ENCODE results near the gene CLRN2. TPM values are rescaled to one million over a fixed set of nuclear protein-coding genes. Genes with fewer than 3 reads are reported as not detected.
"Not testable (repeated sequence)": the region's sequence is repeated elsewhere in the genome, so short reads cannot be mapped to it uniquely, and the experiment has no call there.

Gene CLRN2
- total RNA-seq, 1 donor from 2014 or later: not detected

DNA sequence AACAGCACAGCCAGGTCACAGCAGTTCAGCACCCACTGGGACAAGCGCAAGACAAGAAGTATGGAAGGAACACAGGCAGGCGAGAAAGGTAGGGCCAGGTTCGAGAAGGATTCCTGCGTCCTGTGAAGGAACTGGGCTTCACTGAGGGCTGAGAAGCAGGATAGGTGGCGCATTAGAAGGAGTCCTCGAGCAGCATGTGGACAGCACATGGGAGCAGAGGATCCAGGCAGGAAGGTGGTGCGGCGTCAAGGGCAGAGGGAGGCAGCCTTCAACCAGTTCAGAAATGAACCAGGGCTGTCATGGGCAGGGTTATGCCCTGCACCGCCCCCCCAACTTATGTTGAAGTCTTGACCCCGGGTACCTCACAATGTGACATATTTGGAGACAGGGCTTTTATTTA, 31.3 kb downstream of the CLRN2 start:
- DNase-seq: no peak

- no peak for DNase-seq
Observed at GRCh38 chr4:17546678-17547077, 31.7 kb downstream of the CLRN2 start.

GRCh38 chr4:17550549-17550948, 35.6 kb downstream of the CLRN2 start:
- no peak for DNase-seq

DNA sequence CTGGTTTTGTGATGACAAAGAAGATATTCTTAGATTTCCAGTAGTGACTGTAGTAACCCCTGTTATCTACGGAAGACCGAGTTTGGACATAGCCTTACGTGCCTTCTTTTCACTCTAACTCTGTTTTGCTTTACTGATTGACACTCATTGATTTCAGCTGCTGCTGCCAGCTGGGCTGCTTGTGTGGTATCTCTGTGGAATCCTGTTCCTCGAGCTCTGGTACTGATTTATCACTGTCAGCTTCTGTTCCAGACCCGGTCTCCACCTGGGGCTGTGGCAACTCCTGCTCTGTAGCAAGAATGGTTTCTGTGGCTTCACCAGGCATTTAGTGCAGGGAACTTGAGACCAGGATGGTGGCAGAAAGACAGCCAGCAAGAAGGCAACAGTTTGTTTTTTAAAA, 37.5 kb downstream of the CLRN2 start:
- DNase-seq: no peak

GRCh38 chr4:17554568-17554967, 39.6 kb downstream of the CLRN2 start:
- DNase-seq: no peak

DNA sequence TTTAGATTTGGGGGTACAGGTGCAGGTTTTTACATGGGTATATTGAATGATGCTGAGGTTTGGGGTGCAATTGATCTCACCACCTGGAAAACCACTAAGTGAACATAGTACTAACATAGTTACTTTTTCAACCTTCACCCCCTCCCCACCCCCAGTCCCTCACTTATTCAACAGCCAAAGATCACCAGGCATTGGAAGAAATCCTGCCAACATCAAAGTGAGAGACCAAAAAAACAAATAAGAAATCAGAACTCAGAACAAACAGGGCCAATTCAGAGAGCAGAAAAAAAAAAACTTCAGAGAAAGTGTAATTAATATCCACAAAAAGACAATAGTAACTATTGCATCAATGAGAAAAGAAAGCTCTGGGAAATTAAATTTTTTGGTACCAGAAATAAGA, 41.5 kb downstream of the CLRN2 start:
- no peak for DNase-seq

GRCh38 chr4:17557880-17558279, 42.9 kb downstream of the CLRN2 start:
- DNase-seq: no peak

GRCh38 chr4:17558941-17559708, 44.2 kb downstream of the CLRN2 start:
- DNase-seq: no peak

- DNase-seq: no peak
Observed at GRCh38 chr4:17559709-17560048, 44.7 kb downstream of the CLRN2 start.

DNA sequence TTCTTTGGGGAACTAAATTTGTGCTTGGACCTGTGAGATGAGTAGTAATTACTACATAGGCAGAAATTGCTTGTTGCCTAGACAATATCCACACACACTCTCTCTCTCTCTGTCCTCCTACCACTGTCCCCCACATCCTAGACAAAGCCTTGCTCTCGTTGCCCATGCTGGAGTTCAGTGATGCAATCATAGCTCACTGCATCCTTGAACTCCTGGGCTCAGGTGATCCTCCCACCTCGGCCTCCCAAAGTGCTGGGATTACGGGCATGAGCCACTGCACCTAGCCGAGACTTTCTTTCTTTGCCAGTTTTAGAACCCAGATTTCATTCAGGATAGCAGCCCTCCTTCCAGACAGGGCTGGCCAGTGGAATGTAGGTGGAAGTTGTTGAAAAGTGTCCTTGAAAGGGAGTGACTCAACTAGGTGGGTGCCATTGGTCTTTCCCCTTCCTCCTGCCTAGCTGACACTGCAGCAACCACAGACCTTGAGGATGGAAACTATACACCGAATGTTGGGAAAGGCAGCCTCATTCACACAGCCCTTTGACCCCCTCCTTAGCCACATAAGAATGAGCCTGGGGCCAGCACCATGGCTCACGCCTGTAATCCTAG, 45.2 kb downstream of the CLRN2 start:
- DNase-seq: no peak

GRCh38 chr4:17561195-17561909, 46.4 kb downstream of the CLRN2 start:
- peak; percentile 44 for DNase-seq

DNA sequence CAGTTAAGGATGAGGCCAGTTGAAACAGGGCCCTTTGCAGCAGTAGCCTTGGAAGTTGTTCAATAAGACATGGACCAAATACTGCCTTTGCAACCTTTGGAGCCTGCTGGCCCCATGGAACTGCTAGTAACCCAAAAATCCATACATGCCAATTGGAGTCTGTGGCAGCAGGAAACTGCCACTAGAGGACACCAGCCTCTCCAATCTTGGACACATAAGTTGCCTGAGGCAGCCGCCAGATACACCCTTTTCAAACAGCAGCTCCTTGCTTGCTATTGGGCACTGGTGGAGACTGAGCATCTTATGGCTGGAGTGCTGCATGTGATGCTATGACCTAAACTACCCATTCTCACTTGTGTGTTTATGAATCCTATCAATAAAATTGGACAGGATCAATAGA, 47.2 kb downstream of the CLRN2 start:
- no peak for DNase-seq

DNA sequence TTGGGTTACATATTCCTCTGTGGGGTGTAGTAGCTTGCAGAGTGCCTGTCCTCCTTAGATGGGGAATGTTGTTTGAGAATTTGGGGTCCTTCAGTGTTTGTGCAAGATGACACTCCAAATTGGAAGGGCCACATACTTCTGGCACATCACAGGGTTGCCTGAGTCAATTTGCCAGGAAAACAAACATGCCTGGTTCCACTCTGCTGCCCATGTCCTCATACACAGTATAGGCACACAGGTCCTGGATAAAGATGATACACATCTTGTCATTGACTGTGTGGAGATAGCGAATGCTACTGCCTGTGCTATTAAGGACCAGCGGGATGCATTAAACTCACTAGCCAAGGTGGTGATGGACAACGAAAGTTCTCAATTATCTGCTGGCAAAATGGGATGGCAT, 50.9 kb downstream of the CLRN2 start:
- DNase-seq: no peak

- no peak for DNase-seq
Observed at GRCh38 chr4:17567271-17567670, 52.3 kb downstream of the CLRN2 start.

DNA sequence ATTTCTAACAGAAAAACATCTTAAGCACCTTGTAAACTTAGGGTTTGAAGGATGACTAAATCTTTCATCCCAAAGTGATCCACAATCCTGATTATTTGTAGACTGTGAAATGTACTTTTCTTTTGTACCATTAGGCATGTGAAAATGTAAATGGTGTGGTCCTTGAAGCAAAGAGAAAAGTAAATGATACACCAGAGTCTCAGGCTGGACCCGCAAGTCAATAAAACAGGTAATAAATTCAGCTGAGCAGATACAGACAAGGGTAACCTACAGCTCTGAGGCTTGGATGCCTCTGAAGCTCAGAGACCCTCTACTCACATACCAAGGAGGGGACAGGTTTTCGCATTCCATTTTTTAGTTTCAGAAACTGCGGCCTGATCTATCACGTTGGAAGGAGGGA, 59.2 kb downstream of the CLRN2 start:
- DNase-seq: no peak

DNA sequence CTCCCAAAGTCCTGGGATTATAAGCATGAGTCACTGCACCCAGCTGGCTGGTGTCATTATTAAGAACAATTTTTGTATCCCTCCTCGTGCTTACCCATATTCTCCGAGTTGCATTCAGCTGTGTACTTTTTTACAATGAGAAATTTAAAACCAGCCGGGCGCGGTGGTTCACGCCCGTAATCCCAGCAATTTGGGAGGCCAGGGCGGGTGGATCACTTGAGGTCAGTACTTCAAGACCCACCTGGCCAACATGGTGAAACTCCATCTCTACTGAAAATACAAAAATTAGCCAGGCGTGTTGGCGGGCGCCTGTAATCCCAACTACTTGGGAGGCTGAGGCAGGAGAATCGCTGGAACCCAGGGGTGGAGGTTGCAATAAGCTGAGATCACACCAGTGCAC, 60.2 kb downstream of the CLRN2 start:
- DNase-seq: not testable (repeated sequence)

Other genes with a start within 250 kb of the CLRN2 start
- gene QDPR, start 3.1 kb upstream of the CLRN2 start, total RNA-seq: 10.6 and 15.1 TPM in 2 replicates
- 217 and 395 TPM in 2 replicates for gene LAP3, start 62.0 kb downstream of the CLRN2 start, total RNA-seq
- gene MED28, start 99.5 kb downstream of the CLRN2 start, total RNA-seq: 11.4 TPM in 2 replicates

Measured in dermis blood vessel endothelial cell (primary cell).